ENCODE measurements around the gene RNF167. TPM values are rescaled to one million over a fixed set of nuclear protein-coding genes. Genes with fewer than 3 reads are reported as not detected.
A peak's percentile ranks its signal among the peaks of the same experiment; 100 is the strongest.

Gene RNF167
- total RNA-seq, 2 donors from 2014 or later = 176 to 201 TPM

- no peaks in the 10 kb centered on the region for H3K27me3 Mint-ChIP-seq (ENCODE audit: low read depth)
- ATAC-seq (replicated peaks in 1 of 2) = no peak
- peak in 1 of 2 donors; percentile 32 for DNase-seq
- peaks cover 29 to 40% of the 10 kb centered on the region in 2 donors for H3K36me3 Mint-ChIP-seq (ENCODE audit: insufficient read depth in 2 of 2)
- no peaks in the 10 kb centered on the region for H3K9me3 Mint-ChIP-seq
- H3K4me1 Mint-ChIP-seq (ENCODE audit: low read depth) = peaks cover 67% of the 10 kb centered on the region
- peak overlapping the region; percentile 95 for H3K27ac Mint-ChIP-seq
- H3K4me3 Mint-ChIP-seq = peak overlapping the region; percentile 93 to 98
Measured at GRCh38 chr17:4947010-4947410, 6.9 kb downstream of the RNF167 start.

- DNase-seq = peak; percentile 79 to 84
- ATAC-seq (replicated peaks in 1 of 2) = peak; percentile 29 to 36
- H3K9me3 Mint-ChIP-seq = no peaks in the 10 kb centered on the region
- H3K36me3 Mint-ChIP-seq (ENCODE audit: insufficient read depth in 2 of 2) = peaks cover 28 to 40% of the 10 kb centered on the region in 2 donors
- H3K4me1 Mint-ChIP-seq (ENCODE audit: low read depth) = peaks cover 61% of the 10 kb centered on the region
- peak overlapping the region; percentile 93 to 98 for H3K4me3 Mint-ChIP-seq
- peak overlapping the region; percentile 91 for H3K27ac Mint-ChIP-seq
- H3K27me3 Mint-ChIP-seq (ENCODE audit: low read depth) = no peaks in the 10 kb centered on the region
Measured at GRCh38 chr17:4947411-4948165, 7.5 kb downstream of the RNF167 start.

GRCh38 chr17:4948166-4948930 is 8.3 kb downstream of the RNF167 start, which contains the start of gene PFN1:
TSS of gene PFN1 (minus strand) at chr17:4948530. CDS start at chr17:4948394, 136 bp downstream.
- Mint-ChIP-seq H3K27ac (peak within 1 kb of the TSS; percentile 93), H3K27me3 (ENCODE audit: low read depth) (no peaks in the 10 kb centered on the region), H3K4me3 (peak within 1 kb of the TSS; percentile 93 to 98), H3K9me3 (no peaks in the 10 kb centered on the region), H3K4me1 (ENCODE audit: low read depth) (peaks cover 53% of the 10 kb centered on the region), H3K36me3 (ENCODE audit: insufficient read depth in 2 of 2) (peaks cover 22 to 36% of the 10 kb centered on the region in 2 donors)
- peak; percentile 89 to 92 for DNase-seq
- peak; percentile 35 to 38 for ATAC-seq (replicated peaks in 1 of 2)

GRCh38 chr17:4948931-4949320 is 8.9 kb downstream of the RNF167 start:
- Mint-ChIP-seq H3K4me3 (peak overlapping the region; percentile 93 to 98), H3K9me3 (no peaks in the 10 kb centered on the region), H3K4me1 (ENCODE audit: low read depth) (peaks cover 48% of the 10 kb centered on the region), H3K27ac (peak overlapping the region; percentile 93), H3K27me3 (ENCODE audit: low read depth) (no peaks in the 10 kb centered on the region), H3K36me3 (ENCODE audit: insufficient read depth in 2 of 2) (peaks cover 23 to 32% of the 10 kb centered on the region in 2 donors)
- ATAC-seq (replicated peaks in 1 of 2) (peak; percentile 55 to 58), DNase-seq (peak; percentile 86 to 89)

- Mint-ChIP-seq H3K4me1 (ENCODE audit: low read depth) (peaks cover 42% of the 10 kb centered on the region), H3K27ac (no peak overlapping the region), H3K4me3 (peak overlapping the region; percentile 93 to 98), H3K27me3 (ENCODE audit: low read depth) (no peaks in the 10 kb centered on the region), H3K9me3 (no peaks in the 10 kb centered on the region), H3K36me3 (ENCODE audit: insufficient read depth in 2 of 2) (peaks cover 18 to 28% of the 10 kb centered on the region in 2 donors)
- DNase-seq (peak; percentile 81 to 86), ATAC-seq (replicated peaks in 1 of 2) (peak; percentile 39 to 43)
Measured at GRCh38 chr17:4949321-4950074, 9.4 kb downstream of the RNF167 start.

GRCh38 chr17:4950075-4950745 is 10.1 kb downstream of the RNF167 start:
- Mint-ChIP-seq H3K9me3 (no peaks in the 10 kb centered on the region), H3K4me1 (ENCODE audit: low read depth) (peaks cover 35% of the 10 kb centered on the region), H3K4me3 (peak overlapping the region; percentile 89 to 90), H3K36me3 (ENCODE audit: insufficient read depth in 2 of 2) (peaks cover 16 to 22% of the 10 kb centered on the region in 2 donors), H3K27ac (peak overlapping the region; percentile 95), H3K27me3 (ENCODE audit: low read depth) (no peaks in the 10 kb centered on the region)
- peak; percentile 17 to 25 for ATAC-seq (replicated peaks in 1 of 2)
- DNase-seq = peak; percentile 43 to 59

- DNase-seq = no peak
- no peak for ATAC-seq (replicated peaks in 1 of 2)
- Mint-ChIP-seq H3K36me3 (ENCODE audit: insufficient read depth in 2 of 2) (peaks cover 11 to 16% of the 10 kb centered on the region in 2 donors), H3K9me3 (no peaks in the 10 kb centered on the region), H3K27me3 (ENCODE audit: low read depth) (no peaks in the 10 kb centered on the region), H3K4me3 (peak within 1 kb of the TSS; percentile 89 to 90), H3K27ac (peak within 1 kb of the TSS; percentile 95), H3K4me1 (ENCODE audit: low read depth) (peaks cover 29% of the 10 kb centered on the region)
Measured at GRCh38 chr17:4950746-4951204, 10.7 kb downstream of the RNF167 start, which contains the start of gene ENO3. TSS of gene ENO3 (plus strand) at chr17:4951119. CDS start at chr17:4951830, 711 bp downstream.

DNA sequence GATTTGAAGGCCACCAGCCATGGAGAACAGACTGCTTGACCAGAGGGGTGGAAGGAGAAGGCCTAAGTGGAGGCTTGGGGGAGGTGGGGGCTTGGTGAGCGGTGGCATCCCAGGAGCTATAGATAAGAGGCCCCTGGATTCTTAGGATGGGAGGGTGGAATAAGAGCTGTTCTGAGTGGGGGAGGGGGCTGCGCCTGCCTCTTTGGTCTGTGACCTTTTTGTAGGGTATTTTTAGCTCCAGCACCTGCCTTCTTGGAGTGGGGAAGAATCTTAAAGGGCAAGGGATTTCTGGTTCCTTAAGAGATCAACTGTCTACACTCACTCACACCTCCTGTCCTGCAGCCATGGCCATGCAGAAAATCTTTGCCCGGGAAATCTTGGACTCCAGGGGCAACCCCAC is 11.4 kb downstream of the RNF167 start:
- Mint-ChIP-seq H3K4me1 (ENCODE audit: low read depth) (peaks cover 29% of the 10 kb centered on the region), H3K36me3 (ENCODE audit: insufficient read depth in 2 of 2) (peaks cover 7 to 11% of the 10 kb centered on the region in 2 donors), H3K27me3 (ENCODE audit: low read depth) (no peaks in the 10 kb centered on the region), H3K9me3 (no peaks in the 10 kb centered on the region), H3K4me3 (peak overlapping the region; percentile 89 to 90), H3K27ac (peak overlapping the region; percentile 95)
- no peak for ATAC-seq (replicated peaks in 1 of 2)
- DNase-seq = no peak

DNA sequence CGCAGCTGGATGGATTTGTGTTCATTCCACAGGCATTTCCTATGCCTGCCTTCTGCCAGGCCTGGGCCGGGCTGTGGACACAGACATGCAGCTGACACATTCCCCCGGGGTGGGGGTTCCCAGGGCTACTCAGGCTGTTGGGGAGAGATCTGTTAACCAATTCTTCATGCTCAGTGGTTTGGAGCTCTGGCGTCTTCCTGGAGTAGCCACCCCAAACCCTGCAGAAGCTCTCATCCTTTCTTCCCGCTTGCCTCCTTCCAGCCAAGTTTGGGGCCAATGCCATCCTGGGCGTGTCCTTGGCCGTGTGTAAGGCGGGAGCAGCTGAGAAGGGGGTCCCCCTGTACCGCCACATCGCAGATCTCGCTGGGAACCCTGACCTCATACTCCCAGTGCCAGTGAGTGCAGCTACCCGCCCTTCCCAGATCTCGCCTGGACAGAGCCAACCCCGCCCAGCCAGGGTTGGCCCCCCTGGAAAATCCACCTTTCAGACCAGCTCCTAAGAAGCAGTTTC is 13.4 kb downstream of the RNF167 start:
- no peaks in the 10 kb centered on the region for H3K9me3 Mint-ChIP-seq
- H3K27me3 Mint-ChIP-seq (ENCODE audit: low read depth) = no peaks in the 10 kb centered on the region
- ATAC-seq (replicated peaks in 1 of 2) (no peak), DNase-seq (no peak)
- H3K4me1 Mint-ChIP-seq (ENCODE audit: low read depth) = peaks cover 28% of the 10 kb centered on the region
- H3K36me3 Mint-ChIP-seq (ENCODE audit: insufficient read depth in 2 of 2) = peaks cover 1 to 6% of the 10 kb centered on the region in 2 donors
- no peak overlapping the region for H3K4me3 Mint-ChIP-seq
- no peak overlapping the region for H3K27ac Mint-ChIP-seq

GRCh38 chr17:4955091-4955490 is 15.0 kb downstream of the RNF167 start:
- H3K9me3 Mint-ChIP-seq = no peaks in the 10 kb centered on the region
- DNase-seq = no peak

GRCh38 chr17:4956493-4957061 is 16.5 kb downstream of the RNF167 start:
- Mint-ChIP-seq H3K4me1 (ENCODE audit: low read depth) (peaks cover 14% of the 10 kb centered on the region), H3K4me3 (no peak overlapping the region), H3K36me3 (ENCODE audit: insufficient read depth in 2 of 2) (peaks cover 1 to 6% of the 10 kb centered on the region in 2 donors), H3K27me3 (ENCODE audit: low read depth) (no peaks in the 10 kb centered on the region), H3K27ac (no peak overlapping the region), H3K9me3 (no peaks in the 10 kb centered on the region)
- ATAC-seq (replicated peaks in 1 of 2) (peak; percentile 10 to 22), DNase-seq (no peak)

More at GRCh38 chr17:4955091-4955490, 15.0 kb downstream of the RNF167 start:
- no peak for ATAC-seq (replicated peaks in 1 of 2)
- Mint-ChIP-seq H3K4me3 (no peak overlapping the region), H3K36me3 (ENCODE audit: insufficient read depth in 2 of 2) (peaks cover 1 to 6% of the 10 kb centered on the region in 2 donors), H3K27ac (no peak overlapping the region), H3K27me3 (ENCODE audit: low read depth) (no peaks in the 10 kb centered on the region), H3K4me1 (ENCODE audit: low read depth) (peaks cover 28% of the 10 kb centered on the region)

Data from activated T-cell treated with anti-CD3 and anti-CD28 coated beads, Interleukin-2, amount 50 U/mL, for 72 hours (primary cell).